Naive B cell (primary cell): Measurements from ENCODE around the gene SSBP2. TPM values are rescaled to one million over a fixed set of nuclear protein-coding genes. Genes with fewer than 3 reads are reported as not detected.

Experiments used
- ATAC-seq, 2 donors: fragments of 150-1000 bp; cut with Tn5 transposase; 2 replicates each; pipeline ENCODE4 v1.10.0; 2021; ENCODE audit warnings: low read depth in 2 of 2, mild to moderate bottlenecking in 2 of 2, moderate library complexity in 2 of 2
- DNase-seq: peaks from one replicate; pipeline ENCODE4 v3.0.0; 2022
- H3K27ac Mint-ChIP-seq, 6 donors: one replicate each; pipeline ENCODE4 v1.8.0; 2020 to 2022; ENCODE audit warnings: mild to moderate bottlenecking in 6 of 6, mixed read lengths in 6 of 6, moderate library complexity in 5 of 6, inconsistent platforms in 2 of 6
- H3K27me3 Mint-ChIP-seq, 3 donors: one replicate each; pipeline ENCODE4 v1.8.0; 2021 to 2022; ENCODE audit warnings: mixed read lengths in 3 of 3, mild to moderate bottlenecking in 1 of 3
- H3K36me3 Mint-ChIP-seq, 2 donors: one replicate each; pipeline ENCODE4 v1.8.0; 2020 to 2022; ENCODE audit warnings: mixed read lengths in 2 of 2, inconsistent platforms in 1 of 2, mild to moderate bottlenecking in 1 of 2
- H3K4me1 Mint-ChIP-seq, 3 donors: one replicate each; pipeline ENCODE4 v1.8.0; 2020 to 2022; ENCODE audit warnings: mixed read lengths in 3 of 3, inconsistent platforms in 1 of 3, mild to moderate bottlenecking in 1 of 3, moderate library complexity in 1 of 3
- H3K4me3 Mint-ChIP-seq, 8 donors: one replicate each; pipeline ENCODE4 v1.8.0; 2020 to 2022; ENCODE audit warnings: mild to moderate bottlenecking in 8 of 8, mixed read lengths in 8 of 8, moderate library complexity in 8 of 8, inconsistent platforms in 2 of 8
- H3K9me3 Mint-ChIP-seq, 7 donors: one replicate each; pipeline ENCODE4 v1.8.0; 2020 to 2022; ENCODE audit warnings: mixed read lengths in 7 of 7, mild to moderate bottlenecking in 5 of 7, inconsistent platforms in 2 of 7, moderate library complexity in 1 of 7
- polyA plus RNA-seq, 6 donors: library from polyadenylated mRNA; unstranded; fragments of 300-500 nt; fragmentation: Illumina TruSeq; gene quantifications; one replicate each; pipeline ENCODE4 v1.2.3, GENCODE V29; 2021; ENCODE audit warnings: low read depth in 6 of 6

SSBP2 gene
- polyA plus RNA-seq, 6 donors from 2014 or later = 111 to 202 (median 140) TPM

DNA sequence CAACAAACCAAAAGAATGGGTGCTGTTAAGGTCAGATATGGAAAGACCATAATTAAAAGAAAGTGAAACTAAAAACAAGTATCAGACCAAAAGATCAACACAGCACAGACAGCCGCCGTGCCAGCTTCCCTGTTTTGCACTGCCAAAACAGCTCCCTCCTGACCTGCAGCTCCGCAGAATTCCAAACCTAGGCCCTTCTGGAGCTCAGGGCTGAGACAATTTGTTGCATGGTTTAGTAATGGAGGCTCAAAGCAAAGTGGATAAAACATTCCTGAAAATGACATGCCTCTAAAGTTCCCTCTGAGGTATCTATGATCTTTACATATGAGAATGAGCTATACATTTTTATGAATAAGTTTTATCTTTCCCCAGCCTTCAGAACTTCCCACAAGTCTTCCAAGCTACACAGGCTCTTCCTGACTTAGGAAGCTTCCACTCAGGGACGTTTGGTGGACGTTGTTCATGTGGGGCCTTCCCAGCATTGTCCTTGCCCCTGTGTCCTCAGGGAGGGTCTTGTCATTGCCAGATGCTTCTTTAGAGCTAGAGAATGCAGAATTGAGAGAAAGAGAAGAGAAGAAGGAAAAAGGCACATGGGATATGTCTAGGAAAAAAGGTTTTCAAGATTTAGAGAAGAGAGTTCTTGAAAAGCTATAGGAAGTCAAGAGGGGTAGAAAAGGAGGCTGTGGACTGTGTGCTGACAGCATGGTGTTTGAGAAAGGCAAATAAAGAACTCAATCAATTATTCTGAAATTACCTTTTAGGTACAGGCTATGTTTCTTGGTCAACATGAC is 28.4 kb upstream of the SSBP2 start:
- ATAC-seq = peak; percentile 91 to 93
- H3K9me3 Mint-ChIP-seq = no peaks in the 10 kb centered on the region
- peaks cover 16 to 21% (median 20%) of the 10 kb centered on the region in 3 donors for H3K4me1 Mint-ChIP-seq
- no peaks in the 10 kb centered on the region for H3K27me3 Mint-ChIP-seq
- peak; percentile 49 for DNase-seq
- peak overlapping the region; percentile 71 to 94 (median 90) for H3K4me3 Mint-ChIP-seq
- no peaks in the 10 kb centered on the region for H3K36me3 Mint-ChIP-seq
- peak overlapping the region; percentile 87 to 97 (median 95) for H3K27ac Mint-ChIP-seq

DNA sequence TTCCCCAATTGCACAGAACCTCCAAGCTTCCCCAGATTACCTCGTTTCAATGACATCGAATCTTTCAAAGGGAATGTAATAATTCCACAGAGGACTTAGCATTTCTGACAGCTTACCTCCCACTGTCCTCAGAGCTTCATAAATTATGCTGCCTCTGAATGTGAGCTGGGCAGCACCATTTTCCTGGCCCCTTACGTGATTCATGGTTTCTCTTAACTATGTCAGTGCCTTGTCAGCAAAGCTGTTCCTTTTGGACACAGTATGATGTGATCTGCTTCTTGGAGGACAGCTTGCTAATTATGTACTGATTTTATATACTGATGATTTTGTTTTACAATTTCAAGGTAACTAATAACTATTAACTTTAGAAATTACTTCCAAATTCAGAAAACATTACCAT is 27.7 kb upstream of the SSBP2 start:
- no peaks in the 10 kb centered on the region for H3K36me3 Mint-ChIP-seq
- H3K27ac Mint-ChIP-seq = peak overlapping the region; percentile 87 to 97 (median 95)
- H3K9me3 Mint-ChIP-seq = no peaks in the 10 kb centered on the region
- peaks cover 16 to 21% (median 20%) of the 10 kb centered on the region in 3 donors for H3K4me1 Mint-ChIP-seq
- no peaks in the 10 kb centered on the region for H3K27me3 Mint-ChIP-seq
- ATAC-seq (peak; percentile 34 to 48), DNase-seq (no peak)
- H3K4me3 Mint-ChIP-seq = peak overlapping the region; percentile 71 to 94 (median 90)

DNA sequence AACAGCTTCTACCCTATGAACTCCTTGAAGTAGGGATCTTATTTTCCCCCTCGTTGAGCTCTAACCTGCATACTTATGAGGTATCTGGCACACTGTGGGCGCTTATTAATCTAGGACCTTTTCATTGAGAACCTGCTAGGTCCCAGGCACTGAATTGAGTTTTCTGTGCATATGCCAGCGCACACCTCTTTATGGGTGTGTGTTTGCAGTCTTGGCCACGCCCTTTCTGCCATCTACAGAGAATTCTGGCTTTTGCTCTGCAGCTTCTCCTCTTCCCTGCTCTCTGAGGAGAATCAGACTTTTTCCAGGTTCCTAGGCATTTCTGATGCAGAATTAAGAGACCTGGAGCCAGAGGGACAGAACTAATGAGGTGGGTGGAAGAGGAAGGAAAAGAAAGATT is 25.4 kb upstream of the SSBP2 start:
- H3K9me3 Mint-ChIP-seq = peaks cover 0 to 2% (median 0%) of the 10 kb centered on the region in 7 donors

DNA sequence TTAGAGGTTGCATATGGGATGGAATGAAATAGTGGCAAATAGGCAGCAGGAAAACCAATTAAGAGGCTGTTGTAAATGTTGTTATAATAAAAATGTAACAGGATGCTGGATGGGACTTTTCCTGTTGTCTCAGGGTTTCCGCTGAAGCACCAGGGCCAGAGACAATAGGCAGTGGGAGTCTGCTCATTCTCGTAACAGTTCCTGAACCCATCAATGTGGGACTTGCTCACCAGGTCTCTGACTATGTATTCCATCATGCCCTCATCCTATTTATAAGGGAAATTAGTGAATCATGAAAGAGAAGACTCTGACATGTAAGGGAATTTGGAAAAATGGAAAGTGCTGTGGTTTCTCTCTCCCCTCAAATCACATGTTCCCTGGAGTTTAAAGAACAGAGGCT is 23.5 kb upstream of the SSBP2 start:
- Mint-ChIP-seq H3K4me3 (no peak overlapping the region), H3K27ac (no peak overlapping the region), H3K36me3 (no peaks in the 10 kb centered on the region), H3K4me1 (peaks cover 12 to 13% (median 12%) of the 10 kb centered on the region in 3 donors), H3K27me3 (peaks cover 0 to 8% (median 0%) of the 10 kb centered on the region in 3 donors), H3K9me3 (peaks cover 0 to 4% (median 0%) of the 10 kb centered on the region in 7 donors)
- DNase-seq (no peak), ATAC-seq (no peak)

More for the DNA sequence above, 25.4 kb upstream of the SSBP2 start:
- Mint-ChIP-seq H3K27me3 (no peaks in the 10 kb centered on the region), H3K27ac (no peak overlapping the region), H3K4me1 (peaks cover 16 to 21% (median 20%) of the 10 kb centered on the region in 3 donors), H3K36me3 (no peaks in the 10 kb centered on the region), H3K4me3 (no peak overlapping the region)
- DNase-seq (no peak), ATAC-seq (no peak)

DNA sequence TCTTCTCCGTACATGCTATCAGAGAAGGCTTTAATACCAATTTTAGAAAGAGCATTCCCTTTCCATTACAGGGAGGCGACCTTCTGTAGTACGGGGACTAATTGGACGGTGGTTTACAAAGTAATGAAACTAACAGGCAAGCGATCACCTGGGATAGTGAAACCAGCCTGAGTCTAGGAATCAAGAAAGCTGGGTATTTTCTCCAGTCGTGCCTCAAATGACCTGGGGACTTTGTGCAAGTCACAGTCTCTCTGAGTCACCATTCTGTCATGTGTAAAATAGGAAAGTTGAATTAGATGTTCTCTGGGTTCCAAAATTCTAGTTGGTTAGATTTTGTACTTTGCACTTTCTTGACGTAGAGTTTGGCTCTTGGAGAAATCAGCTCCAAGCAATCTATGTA is 22.7 kb upstream of the SSBP2 start:
- no peaks in the 10 kb centered on the region for H3K36me3 Mint-ChIP-seq
- H3K9me3 Mint-ChIP-seq = peaks cover 0 to 4% (median 0%) of the 10 kb centered on the region in 7 donors
- ATAC-seq (no peak), DNase-seq (no peak)
- H3K27ac Mint-ChIP-seq = no peak overlapping the region
- peaks cover 4 to 6% (median 5%) of the 10 kb centered on the region in 3 donors for H3K4me1 Mint-ChIP-seq
- peaks cover 0 to 8% (median 0%) of the 10 kb centered on the region in 3 donors for H3K27me3 Mint-ChIP-seq
- H3K4me3 Mint-ChIP-seq = no peak overlapping the region

- H3K27ac Mint-ChIP-seq = no peak overlapping the region
- DNase-seq = no peak
- H3K4me3 Mint-ChIP-seq = no peak overlapping the region
- no peaks in the 10 kb centered on the region for H3K36me3 Mint-ChIP-seq
- no peak for ATAC-seq
- H3K4me1 Mint-ChIP-seq = peaks cover under 1 to 1% (median under 1%) of the 10 kb centered on the region in 3 donors
- H3K27me3 Mint-ChIP-seq = peaks cover 0 to 8% (median 0%) of the 10 kb centered on the region in 3 donors
- peaks cover 0 to 4% (median 0%) of the 10 kb centered on the region in 7 donors for H3K9me3 Mint-ChIP-seq
Measured at GRCh38 chr5:81773161-81773560, 22.3 kb upstream of the SSBP2 start.

DNA sequence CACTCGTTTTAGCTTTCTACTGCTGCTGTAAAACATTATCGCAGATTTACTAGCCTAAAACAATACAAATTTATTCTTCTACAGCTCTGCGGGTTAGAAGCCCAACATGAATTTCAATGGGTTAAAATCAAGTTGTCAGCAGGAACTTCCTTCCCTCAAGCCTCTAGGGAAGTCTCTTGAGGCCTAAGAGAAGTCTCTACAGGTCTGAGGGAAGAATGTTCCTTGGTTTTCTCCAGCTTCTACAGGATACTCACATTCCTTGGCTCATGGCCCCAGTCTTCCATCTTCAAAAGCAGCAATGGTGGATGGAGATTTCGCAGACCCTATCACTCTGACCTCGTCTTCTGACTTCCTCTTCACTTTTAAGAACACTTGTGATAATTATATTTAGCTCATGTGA is 21.6 kb upstream of the SSBP2 start:
- H3K4me1 Mint-ChIP-seq = no peaks in the 10 kb centered on the region
- H3K36me3 Mint-ChIP-seq = no peaks in the 10 kb centered on the region
- ATAC-seq = no peak
- peaks cover 0 to 8% (median 0%) of the 10 kb centered on the region in 3 donors for H3K27me3 Mint-ChIP-seq
- peak overlapping the region in 1 of 6 donors; percentile 5 for H3K27ac Mint-ChIP-seq
- no peak for DNase-seq
- H3K9me3 Mint-ChIP-seq = peaks cover 0 to 4% (median 0%) of the 10 kb centered on the region in 7 donors
- no peak overlapping the region for H3K4me3 Mint-ChIP-seq

GRCh38 chr5:81768935-81769452 is 18.1 kb upstream of the SSBP2 start:
- peaks cover 0 to 8% (median 0%) of the 10 kb centered on the region in 3 donors for H3K27me3 Mint-ChIP-seq

DNA sequence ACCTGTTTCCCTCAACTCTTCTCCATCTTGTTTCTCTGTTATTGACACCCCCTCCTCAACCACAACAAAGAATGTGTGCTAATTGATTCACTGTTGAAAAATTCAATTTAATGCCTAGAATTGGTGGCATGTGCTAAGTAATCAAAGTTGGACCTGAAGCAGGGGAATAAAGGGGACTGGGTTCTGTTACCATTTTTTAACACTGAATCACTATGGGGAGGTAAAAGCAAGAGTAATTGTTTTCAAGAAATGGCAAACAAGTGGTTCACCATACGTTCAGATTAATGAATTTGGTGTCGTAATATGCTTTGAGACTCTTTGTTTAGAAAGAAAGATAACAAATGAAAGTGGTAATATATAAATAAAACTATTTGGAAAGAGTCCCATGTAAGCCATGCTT is 17.0 kb upstream of the SSBP2 start:
- no peak overlapping the region for H3K27ac Mint-ChIP-seq
- peaks cover 0 to 8% (median 0%) of the 10 kb centered on the region in 3 donors for H3K27me3 Mint-ChIP-seq
- peaks cover 0 to 4% (median 0%) of the 10 kb centered on the region in 7 donors for H3K9me3 Mint-ChIP-seq
- no peaks in the 10 kb centered on the region for H3K36me3 Mint-ChIP-seq
- no peaks in the 10 kb centered on the region for H3K4me1 Mint-ChIP-seq
- no peak for DNase-seq
- no peak overlapping the region for H3K4me3 Mint-ChIP-seq
- ATAC-seq = no peak

More at GRCh38 chr5:81768935-81769452, 18.1 kb upstream of the SSBP2 start:
- Mint-ChIP-seq H3K4me3 (no peak overlapping the region), H3K36me3 (no peaks in the 10 kb centered on the region), H3K9me3 (peaks cover 0 to 4% (median 0%) of the 10 kb centered on the region in 7 donors), H3K27ac (no peak overlapping the region), H3K4me1 (no peaks in the 10 kb centered on the region)
- DNase-seq (no peak), ATAC-seq (no peak)

DNA sequence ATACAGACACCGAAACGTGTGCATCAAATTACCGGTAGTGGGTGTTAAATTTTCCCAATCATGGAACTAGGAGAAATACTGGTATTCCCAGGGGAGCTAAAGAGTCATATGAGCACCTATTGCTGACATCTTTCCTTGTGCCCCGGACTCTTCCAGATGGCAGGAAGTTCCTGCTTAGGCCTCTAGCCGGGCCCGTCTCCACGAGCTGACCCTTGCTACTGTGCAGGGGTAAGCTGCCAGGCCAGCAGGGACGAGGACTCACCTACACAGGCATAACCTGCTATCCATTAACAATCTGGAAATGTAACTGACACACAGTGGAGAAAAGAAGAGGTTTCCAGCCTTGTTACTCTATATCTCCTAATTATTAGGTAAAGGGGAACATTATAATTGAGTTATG is 16.2 kb upstream of the SSBP2 start:
- no peaks in the 10 kb centered on the region for H3K36me3 Mint-ChIP-seq
- H3K27ac Mint-ChIP-seq = no peak overlapping the region
- DNase-seq (no peak), ATAC-seq (no peak)
- H3K4me3 Mint-ChIP-seq = no peak overlapping the region
- H3K9me3 Mint-ChIP-seq = peaks cover 0 to 4% (median 0%) of the 10 kb centered on the region in 7 donors
- peaks cover 0 to 8% (median 0%) of the 10 kb centered on the region in 3 donors for H3K27me3 Mint-ChIP-seq
- H3K4me1 Mint-ChIP-seq = no peaks in the 10 kb centered on the region

DNA sequence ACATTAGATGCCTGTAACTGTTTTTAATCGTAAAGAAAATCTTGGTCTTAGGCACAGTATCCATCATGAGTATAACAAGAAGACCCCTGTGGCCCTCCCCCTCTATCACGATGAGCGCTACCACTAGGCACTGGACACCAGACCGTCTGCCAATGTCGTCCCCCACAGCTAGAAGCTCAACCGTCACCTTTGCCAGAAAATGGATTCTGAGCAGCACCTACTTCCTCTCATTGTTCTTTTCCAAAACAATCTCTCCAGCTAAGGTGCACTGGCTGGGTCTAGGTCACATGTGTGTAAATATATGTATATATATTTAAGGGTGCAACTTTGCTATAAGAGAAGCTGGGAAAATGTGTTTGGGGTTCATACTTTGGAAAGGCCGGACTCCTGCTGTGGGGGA is 15.7 kb upstream of the SSBP2 start:
- Mint-ChIP-seq H3K4me1 (no peaks in the 10 kb centered on the region), H3K27ac (no peak overlapping the region), H3K9me3 (peaks cover 0 to 4% (median 0%) of the 10 kb centered on the region in 7 donors), H3K27me3 (peaks cover 0 to 8% (median 0%) of the 10 kb centered on the region in 3 donors), H3K4me3 (no peak overlapping the region), H3K36me3 (no peaks in the 10 kb centered on the region)
- DNase-seq (no peak), ATAC-seq (no peak)

DNA sequence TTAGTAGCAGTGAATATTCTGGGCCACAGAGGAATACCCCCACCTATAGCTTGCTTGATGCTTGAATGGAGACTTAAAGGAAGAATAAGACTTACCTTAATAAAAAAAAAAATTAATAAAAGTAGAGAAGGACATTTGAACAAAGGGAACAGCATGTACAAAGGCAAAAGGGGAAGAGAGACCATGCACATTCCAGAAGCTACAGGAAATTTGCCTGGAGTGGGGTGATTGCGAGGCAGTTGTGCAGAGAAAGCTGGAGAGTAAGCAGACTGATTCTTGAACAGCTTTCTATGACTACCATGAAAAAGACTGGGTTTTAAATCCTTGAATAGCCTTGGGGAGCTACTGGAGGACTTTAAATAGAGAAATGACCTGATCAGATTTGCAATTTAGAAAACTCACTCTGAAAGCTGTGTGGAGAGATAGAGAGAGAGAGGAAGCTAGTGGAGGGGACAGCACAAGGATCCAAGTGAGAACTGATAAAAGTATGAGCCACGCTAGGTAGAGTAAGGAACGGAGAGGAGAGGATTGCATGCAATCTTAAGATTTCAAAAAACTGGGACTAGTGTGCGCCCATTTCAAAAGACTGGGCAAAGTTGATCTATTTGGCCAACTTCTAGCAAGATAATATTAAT is 12.5 kb upstream of the SSBP2 start:
- H3K27ac Mint-ChIP-seq = peak overlapping the region in 1 of 6 donors; percentile 24
- H3K4me3 Mint-ChIP-seq = no peak overlapping the region
- H3K36me3 Mint-ChIP-seq = no peaks in the 10 kb centered on the region
- H3K27me3 Mint-ChIP-seq = no peaks in the 10 kb centered on the region
- H3K4me1 Mint-ChIP-seq = peaks cover 8 to 19% (median 10%) of the 10 kb centered on the region in 3 donors
- H3K9me3 Mint-ChIP-seq = no peaks in the 10 kb centered on the region
- DNase-seq = no peak
- no peak for ATAC-seq

- Mint-ChIP-seq H3K4me1 (peaks cover 8 to 19% (median 10%) of the 10 kb centered on the region in 3 donors), H3K36me3 (no peaks in the 10 kb centered on the region), H3K4me3 (no peak overlapping the region), H3K27ac (no peak overlapping the region), H3K27me3 (no peaks in the 10 kb centered on the region), H3K9me3 (no peaks in the 10 kb centered on the region)
- ATAC-seq (no peak), DNase-seq (no peak)
Measured at GRCh38 chr5:81762853-81763252, 12.0 kb upstream of the SSBP2 start.
